ENCODE data around the gene SLMAP. TPM values are rescaled to one million over a fixed set of nuclear protein-coding genes. Genes with fewer than 3 reads are reported as not detected.

Gene SLMAP
- total RNA-seq, 1 donor from 2014 or later = 58.2 TPM

GRCh38 chr3:57826952-57827723 lies 71.0 kb downstream of the SLMAP start:
- no peaks in the 10 kb centered on the region for H3K9me3 Mint-ChIP-seq
- H3K27me3 Mint-ChIP-seq (ENCODE audit: low read depth) = no peaks in the 10 kb centered on the region
- peaks cover 12% of the 10 kb centered on the region for H3K36me3 Mint-ChIP-seq (ENCODE audit: low read depth)
- H3K4me3 Mint-ChIP-seq (ENCODE audit: low read depth) = no peak overlapping the region
- intact Hi-C loops (cut with micrococcal nuclease) = loop anchor here (5.0 kb wide), 1 partner anchor 35 kb away; no protein-coding TSS in a partner anchor
- H3K27ac Mint-ChIP-seq = no peak overlapping the region
- H3K4me1 Mint-ChIP-seq (ENCODE audit: low read depth) = peaks cover 11% of the 10 kb centered on the region
- DNase-seq (ENCODE audit: low spot score) = no peak

GRCh38 chr3:57827757-57828156 lies 71.6 kb downstream of the SLMAP start:
- H3K4me3 Mint-ChIP-seq (ENCODE audit: low read depth) = no peak overlapping the region
- H3K36me3 Mint-ChIP-seq (ENCODE audit: low read depth) = peaks cover 17% of the 10 kb centered on the region
- H3K4me1 Mint-ChIP-seq (ENCODE audit: low read depth) = peaks cover 11% of the 10 kb centered on the region
- H3K27ac Mint-ChIP-seq = no peak overlapping the region
- DNase-seq (ENCODE audit: low spot score) = no peak
- no peaks in the 10 kb centered on the region for H3K9me3 Mint-ChIP-seq
- intact Hi-C loops (cut with micrococcal nuclease) = loop anchor here (5.0 kb wide), 1 partner anchor 35 kb away; no protein-coding TSS in a partner anchor
- no peaks in the 10 kb centered on the region for H3K27me3 Mint-ChIP-seq (ENCODE audit: low read depth)

- Mint-ChIP-seq H3K27me3 (ENCODE audit: low read depth) (no peaks in the 10 kb centered on the region), H3K9me3 (no peaks in the 10 kb centered on the region), H3K4me1 (ENCODE audit: low read depth) (no peaks in the 10 kb centered on the region), H3K27ac (no peak overlapping the region), H3K36me3 (ENCODE audit: low read depth) (peaks cover 18% of the 10 kb centered on the region), H3K4me3 (ENCODE audit: low read depth) (no peak overlapping the region)
- intact Hi-C loops (cut with micrococcal nuclease) = no loop called here
- no peak for DNase-seq (ENCODE audit: low spot score)
Measured at GRCh38 chr3:57832486-57832885, 76.4 kb downstream of the SLMAP start.

- H3K4me1 Mint-ChIP-seq (ENCODE audit: low read depth) = no peaks in the 10 kb centered on the region
- H3K27me3 Mint-ChIP-seq (ENCODE audit: low read depth) = no peaks in the 10 kb centered on the region
- H3K4me3 Mint-ChIP-seq (ENCODE audit: low read depth) = no peak overlapping the region
- peaks cover 18% of the 10 kb centered on the region for H3K36me3 Mint-ChIP-seq (ENCODE audit: low read depth)
- no peak for DNase-seq (ENCODE audit: low spot score)
- no peaks in the 10 kb centered on the region for H3K9me3 Mint-ChIP-seq
- intact Hi-C loops (cut with micrococcal nuclease) = no loop called here
- H3K27ac Mint-ChIP-seq = no peak overlapping the region
Measured at GRCh38 chr3:57832900-57833313, 76.8 kb downstream of the SLMAP start.

GRCh38 chr3:57833763-57834162 lies 77.7 kb downstream of the SLMAP start:
- intact Hi-C loops (cut with micrococcal nuclease) = no loop called here
- no peak for DNase-seq (ENCODE audit: low spot score)
- Mint-ChIP-seq H3K4me3 (ENCODE audit: low read depth) (no peak overlapping the region), H3K27ac (no peak overlapping the region), H3K9me3 (no peaks in the 10 kb centered on the region), H3K4me1 (ENCODE audit: low read depth) (peaks cover 1% of the 10 kb centered on the region), H3K27me3 (ENCODE audit: low read depth) (no peaks in the 10 kb centered on the region), H3K36me3 (ENCODE audit: low read depth) (peaks cover 18% of the 10 kb centered on the region)

GRCh38 chr3:57837686-57838085 lies 81.6 kb downstream of the SLMAP start:
- Mint-ChIP-seq H3K4me3 (ENCODE audit: low read depth) (no peak overlapping the region), H3K4me1 (ENCODE audit: low read depth) (peaks cover 7% of the 10 kb centered on the region), H3K9me3 (no peaks in the 10 kb centered on the region), H3K27me3 (ENCODE audit: low read depth) (no peaks in the 10 kb centered on the region), H3K36me3 (ENCODE audit: low read depth) (peaks cover 1% of the 10 kb centered on the region), H3K27ac (no peak overlapping the region)
- intact Hi-C loops (cut with micrococcal nuclease) = no loop called here
- no peak for DNase-seq (ENCODE audit: low spot score)

- H3K4me1 Mint-ChIP-seq (ENCODE audit: low read depth) = peaks cover 7% of the 10 kb centered on the region
- no peak overlapping the region for H3K4me3 Mint-ChIP-seq (ENCODE audit: low read depth)
- no peak for DNase-seq (ENCODE audit: low spot score)
- no peaks in the 10 kb centered on the region for H3K9me3 Mint-ChIP-seq
- no peak overlapping the region for H3K27ac Mint-ChIP-seq
- intact Hi-C loops (cut with micrococcal nuclease) = no loop called here
- no peaks in the 10 kb centered on the region for H3K27me3 Mint-ChIP-seq (ENCODE audit: low read depth)
- no peaks in the 10 kb centered on the region for H3K36me3 Mint-ChIP-seq (ENCODE audit: low read depth)
Measured at GRCh38 chr3:57838627-57839026, 82.5 kb downstream of the SLMAP start.

- Mint-ChIP-seq H3K4me1 (ENCODE audit: low read depth) (peaks cover 7% of the 10 kb centered on the region), H3K9me3 (no peaks in the 10 kb centered on the region), H3K27me3 (ENCODE audit: low read depth) (no peaks in the 10 kb centered on the region), H3K36me3 (ENCODE audit: low read depth) (no peaks in the 10 kb centered on the region), H3K4me3 (ENCODE audit: low read depth) (no peak overlapping the region), H3K27ac (no peak overlapping the region)
- DNase-seq (ENCODE audit: low spot score) = no peak
- intact Hi-C loops (cut with micrococcal nuclease) = no loop called here
Measured at GRCh38 chr3:57840473-57840872, 84.4 kb downstream of the SLMAP start.

GRCh38 chr3:57841818-57842217 lies 85.7 kb downstream of the SLMAP start:
- H3K27me3 Mint-ChIP-seq (ENCODE audit: low read depth) = no peaks in the 10 kb centered on the region
- no peaks in the 10 kb centered on the region for H3K9me3 Mint-ChIP-seq
- intact Hi-C loops (cut with micrococcal nuclease) = no loop called here
- no peak overlapping the region for H3K4me3 Mint-ChIP-seq (ENCODE audit: low read depth)
- peaks cover 2% of the 10 kb centered on the region for H3K36me3 Mint-ChIP-seq (ENCODE audit: low read depth)
- DNase-seq (ENCODE audit: low spot score) = no peak
- no peak overlapping the region for H3K27ac Mint-ChIP-seq
- H3K4me1 Mint-ChIP-seq (ENCODE audit: low read depth) = peaks cover 7% of the 10 kb centered on the region

- intact Hi-C loops (cut with micrococcal nuclease) = no loop called here
- Mint-ChIP-seq H3K27me3 (ENCODE audit: low read depth) (no peaks in the 10 kb centered on the region), H3K36me3 (ENCODE audit: low read depth) (peaks cover 13% of the 10 kb centered on the region), H3K4me3 (ENCODE audit: low read depth) (no peak overlapping the region), H3K27ac (no peak overlapping the region), H3K4me1 (ENCODE audit: low read depth) (no peaks in the 10 kb centered on the region), H3K9me3 (no peaks in the 10 kb centered on the region)
- no peak for DNase-seq (ENCODE audit: low spot score)
Measured at GRCh38 chr3:57848177-57848738, 92.1 kb downstream of the SLMAP start.

- H3K9me3 Mint-ChIP-seq = no peaks in the 10 kb centered on the region
- no peak overlapping the region for H3K27ac Mint-ChIP-seq
- intact Hi-C loops (cut with micrococcal nuclease) = loop anchor here (10.0 kb wide), 1 partner anchor 457 kb away; no protein-coding TSS in a partner anchor
- no peaks in the 10 kb centered on the region for H3K4me1 Mint-ChIP-seq (ENCODE audit: low read depth)
- DNase-seq (ENCODE audit: low spot score) = no peak
- H3K27me3 Mint-ChIP-seq (ENCODE audit: low read depth) = no peaks in the 10 kb centered on the region
- no peak overlapping the region for H3K4me3 Mint-ChIP-seq (ENCODE audit: low read depth)
- peaks cover 11% of the 10 kb centered on the region for H3K36me3 Mint-ChIP-seq (ENCODE audit: low read depth)
Measured at GRCh38 chr3:57851304-57851703, 95.2 kb downstream of the SLMAP start.

- Mint-ChIP-seq H3K4me1 (ENCODE audit: low read depth) (no peaks in the 10 kb centered on the region), H3K27ac (no peak overlapping the region), H3K36me3 (ENCODE audit: low read depth) (peaks cover 15% of the 10 kb centered on the region), H3K4me3 (ENCODE audit: low read depth) (no peak overlapping the region), H3K27me3 (ENCODE audit: low read depth) (no peaks in the 10 kb centered on the region), H3K9me3 (no peaks in the 10 kb centered on the region)
- intact Hi-C loops (cut with micrococcal nuclease) = loop anchor here (10.0 kb wide), 1 partner anchor 458 kb away; no protein-coding TSS in a partner anchor
- DNase-seq (ENCODE audit: low spot score) = no peak
Measured at GRCh38 chr3:57852896-57853295, 96.8 kb downstream of the SLMAP start.

GRCh38 chr3:57855281-57855680 lies 99.2 kb downstream of the SLMAP start:
- H3K9me3 Mint-ChIP-seq = no peaks in the 10 kb centered on the region
- no peak overlapping the region for H3K27ac Mint-ChIP-seq
- intact Hi-C loops (cut with micrococcal nuclease) = loop anchor here (10.0 kb wide), 1 partner anchor 460 kb away; no protein-coding TSS in a partner anchor
- DNase-seq (ENCODE audit: low spot score) = no peak
- H3K4me3 Mint-ChIP-seq (ENCODE audit: low read depth) = no peak overlapping the region
- H3K27me3 Mint-ChIP-seq (ENCODE audit: low read depth) = no peaks in the 10 kb centered on the region
- no peaks in the 10 kb centered on the region for H3K4me1 Mint-ChIP-seq (ENCODE audit: low read depth)
- peaks cover 23% of the 10 kb centered on the region for H3K36me3 Mint-ChIP-seq (ENCODE audit: low read depth)

Measured in activated T-helper 2 cell treated with anti-CD3 and anti-CD28 coated beads, Interferon-gamma antibody, Interleukin-2, Interleukin-4, amounts not matched to agents 10 μg/mL and 5 μg/mL and 100 μg/mL, durations not matched to agents 14 hours and 24 hours and 36 hours (primary cell).